ENCODE results near the gene TRAPPC14.

DNA sequence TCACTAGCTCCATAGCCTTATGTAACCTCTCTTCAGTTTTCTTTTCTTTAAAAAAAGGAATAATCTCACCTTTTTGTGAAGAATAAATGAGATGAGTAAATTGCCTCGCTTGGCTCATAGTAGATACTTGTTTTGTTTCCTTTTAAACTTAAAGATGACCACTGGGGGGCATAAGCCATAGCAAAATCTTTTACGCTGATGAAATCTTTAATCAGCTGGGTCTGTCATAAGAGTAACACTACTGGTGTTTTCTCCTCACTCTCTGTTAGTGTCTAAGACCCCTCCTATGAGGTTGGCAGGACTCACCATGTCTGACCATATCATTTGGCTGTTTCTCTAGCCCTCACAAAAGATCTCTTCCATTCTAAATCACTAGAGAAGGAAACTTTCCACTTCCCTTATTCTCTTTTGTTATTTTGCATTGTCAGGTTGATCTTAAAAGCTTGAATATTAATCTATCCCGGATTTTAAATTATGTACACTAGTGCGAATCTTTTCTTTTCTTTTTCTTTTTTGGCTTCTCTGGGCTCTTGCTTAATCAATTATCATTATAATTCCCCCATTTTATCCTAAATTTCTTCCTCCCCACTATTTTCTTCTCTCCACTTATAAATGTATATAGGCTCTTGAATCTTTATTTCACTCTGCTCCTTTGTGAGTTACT, 31.7 kb upstream of the TRAPPC14 start:
- TF ChIP-seq CTCF (IDR thresholded peaks at IDR 0.05) (peak in 2 of 6 experiments; percentile 6 to 18), POLR2A (IDR thresholded peaks at IDR 0.05) (no peak)

All from thyroid gland (tissue), 4 donors.